Activated T-helper 1 cell treated with anti-CD3 and anti-CD28 coated beads, Interleukin-2, amount 50 U/mL, for 16 hours (primary cell): ENCODE data around the gene CELSR1.

Experiments
- DNase-seq, 2 donors: peaks; one replicate each; pipeline ENCODE4 v3.0.0-alpha.2; 2020; ENCODE audit warnings: low read depth in 1 of 2, low spot score in 1 of 2

The CELSR1 gene

GRCh38 chr22:46428602-46429324 lies 108.7 kb downstream of the CELSR1 start:
- no peak for DNase-seq

- DNase-seq = no peak
Observed at GRCh38 chr22:46428171-46428570, 109.2 kb downstream of the CELSR1 start.

GRCh38 chr22:46425016-46425415 lies 112.4 kb downstream of the CELSR1 start:
- no peak for DNase-seq

GRCh38 chr22:46424496-46424895 lies 112.9 kb downstream of the CELSR1 start:
- DNase-seq = no peak

- DNase-seq = no peak
Observed at GRCh38 chr22:46422896-46423295, 114.5 kb downstream of the CELSR1 start.

- DNase-seq = no peak
Observed at GRCh38 chr22:46421267-46421666, 116.2 kb downstream of the CELSR1 start.

- DNase-seq = no peak
Observed at GRCh38 chr22:46419754-46420571, 117.5 kb downstream of the CELSR1 start.

- no peak for DNase-seq
Observed at GRCh38 chr22:46418827-46419226, 118.6 kb downstream of the CELSR1 start.

- no peak for DNase-seq
Observed at GRCh38 chr22:46417769-46418168, 119.7 kb downstream of the CELSR1 start.

GRCh38 chr22:46416891-46417580 lies 120.4 kb downstream of the CELSR1 start:
- DNase-seq = no peak

- no peak for DNase-seq
Observed at GRCh38 chr22:46416520-46416871, 120.9 kb downstream of the CELSR1 start.

- no peak for DNase-seq
Observed at GRCh38 chr22:46415776-46416519, 121.5 kb downstream of the CELSR1 start.

- DNase-seq = no peak
Observed at GRCh38 chr22:46414704-46415103, 122.7 kb downstream of the CELSR1 start.

GRCh38 chr22:46413725-46414379 lies 123.6 kb downstream of the CELSR1 start:
- no peak for DNase-seq

GRCh38 chr22:46411347-46411746 lies 126.1 kb downstream of the CELSR1 start:
- DNase-seq = no peak

- DNase-seq = no peak
Observed at GRCh38 chr22:46410291-46410808, 127.1 kb downstream of the CELSR1 start.

GRCh38 chr22:46409631-46410210 lies 127.7 kb downstream of the CELSR1 start:
- DNase-seq = no peak

- no peak for DNase-seq
Observed at GRCh38 chr22:46408568-46409506, 128.6 kb downstream of the CELSR1 start.

- DNase-seq = no peak
Observed at GRCh38 chr22:46407748-46408147, 129.7 kb downstream of the CELSR1 start.
